GM18498 (cell line): ENCODE data around the gene KDM4E.
"Not testable (repeated sequence)": the region's sequence is repeated elsewhere in the genome, so short reads cannot be mapped to it uniquely, and the experiment has no call there.

ENCODE experiments used
- ATAC-seq: cut with Tn5 transposase; IDR thresholded peaks from one replicate; pipeline ENCODE4 v1.9.1; 2021; ENCODE audit warnings: mild to moderate bottlenecking, moderate library complexity; ENCODE audit not compliant: unreplicated experiment

The KDM4E gene

DNA sequence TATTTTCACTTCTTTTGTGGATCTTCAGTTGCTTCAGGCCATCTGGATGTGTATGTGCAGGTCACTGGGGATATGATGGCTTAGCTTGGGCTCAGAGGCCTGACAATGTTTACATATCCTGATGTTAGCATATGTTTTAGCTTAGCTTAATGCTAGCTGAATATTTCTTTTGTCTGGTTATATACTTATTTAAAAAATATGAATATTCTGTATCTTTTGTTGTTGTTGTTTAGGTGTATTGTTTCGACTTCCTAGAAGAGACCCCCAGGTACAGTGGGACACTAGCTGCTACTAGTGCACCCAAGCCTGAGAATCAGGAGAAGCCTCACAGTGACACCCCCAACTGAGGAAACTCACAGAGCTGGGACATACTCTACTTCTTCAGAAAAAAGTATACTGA is at the start of gene KDM4E:
KDM4E (plus strand) TSS at position 301 of the 400 bp plus-strand sequence. CDS start 300 bp downstream, outside the sequence.
- no peak for ATAC-seq

GRCh38 chr11:94975599-94975998 is 49.5 kb upstream of the KDM4E start:
- ATAC-seq: no peak

DNA sequence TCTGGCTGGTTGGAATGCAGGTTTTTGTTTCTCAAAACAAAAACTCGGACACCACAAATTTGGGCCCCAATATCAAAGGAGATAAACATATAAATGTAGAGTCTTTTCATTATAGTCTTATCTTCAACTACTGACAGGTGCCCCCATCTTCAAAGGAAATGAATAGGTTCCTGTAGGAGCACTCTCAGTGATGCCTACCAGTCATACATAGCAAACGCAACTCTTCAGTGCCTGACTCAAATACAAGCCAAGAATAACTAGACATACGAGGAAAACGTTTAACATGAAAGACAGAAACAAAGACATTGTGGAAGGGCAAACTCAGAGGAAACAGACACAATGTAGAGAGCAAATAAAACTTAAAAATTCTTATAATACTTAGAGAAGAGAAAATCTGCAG is 37.7 kb upstream of the KDM4E start:
- ATAC-seq: no peak

DNA sequence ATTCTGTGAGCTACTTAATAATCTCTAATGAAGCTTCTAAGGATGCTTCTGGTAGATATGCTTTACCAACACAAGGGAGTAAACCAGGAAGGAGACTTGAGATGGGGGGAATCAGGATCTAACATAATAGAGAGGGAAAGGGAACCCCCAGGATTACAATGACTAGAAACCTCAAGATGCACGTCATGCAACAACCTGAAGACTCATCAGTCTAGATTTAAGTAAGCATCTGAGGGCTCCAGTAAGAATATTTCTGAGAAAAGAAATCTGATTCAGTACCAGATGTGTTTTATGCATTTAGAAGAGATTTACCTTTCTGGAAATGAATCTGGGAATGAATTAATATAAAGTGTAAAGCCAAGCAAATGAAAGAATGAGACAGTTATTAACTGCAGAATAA is 36.3 kb upstream of the KDM4E start:
- ATAC-seq: no peak

DNA sequence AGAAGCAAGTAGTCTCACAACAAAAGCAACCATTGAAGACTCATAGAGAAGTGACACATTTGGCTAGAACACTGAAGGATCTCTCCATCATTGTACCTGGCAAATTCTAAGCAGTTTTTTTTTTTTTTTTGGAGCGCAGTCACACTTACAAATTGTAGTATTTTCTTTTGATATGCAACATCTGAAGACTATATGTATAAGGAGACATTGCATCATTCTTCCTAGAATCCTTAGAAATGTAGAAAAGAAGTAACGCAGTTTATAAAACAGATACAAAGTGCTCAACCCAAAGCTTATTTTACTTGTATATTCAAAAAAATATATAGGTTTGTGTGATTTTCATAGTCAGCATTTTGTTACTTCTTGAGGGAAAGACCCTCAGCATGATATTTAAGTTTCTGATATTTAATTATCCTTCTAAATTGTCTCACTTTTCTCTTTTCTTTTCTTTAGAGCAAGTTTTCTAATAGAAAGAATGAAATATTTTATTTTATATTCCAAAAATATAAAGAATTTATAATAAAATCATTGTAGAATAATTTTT is 31.6 kb upstream of the KDM4E start:
- no peak for ATAC-seq

GRCh38 chr11:94997437-94997836 is 27.6 kb upstream of the KDM4E start:
- no peak for ATAC-seq

GRCh38 chr11:94998285-94998684 is 26.8 kb upstream of the KDM4E start:
- ATAC-seq: no peak

GRCh38 chr11:95003716-95004115 is 21.3 kb upstream of the KDM4E start:
- ATAC-seq: no peak

DNA sequence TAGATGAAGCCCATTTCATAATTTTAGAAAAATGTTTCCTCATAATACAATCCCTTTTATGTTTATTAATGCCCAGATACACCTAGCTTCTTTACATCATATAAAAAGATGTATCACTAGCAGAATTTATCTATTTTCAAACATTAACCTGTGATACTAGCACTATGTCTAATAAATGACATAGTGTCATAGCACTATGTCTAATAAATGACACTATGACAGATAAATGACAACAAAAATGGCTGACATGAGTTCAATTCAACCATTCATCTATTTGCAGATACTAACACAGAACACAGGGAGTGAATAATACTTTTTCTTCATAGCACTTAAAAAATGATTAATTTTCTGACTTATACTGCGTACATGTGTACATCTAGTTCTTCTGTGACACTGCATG is 19.4 kb upstream of the KDM4E start:
- ATAC-seq: no peak

DNA sequence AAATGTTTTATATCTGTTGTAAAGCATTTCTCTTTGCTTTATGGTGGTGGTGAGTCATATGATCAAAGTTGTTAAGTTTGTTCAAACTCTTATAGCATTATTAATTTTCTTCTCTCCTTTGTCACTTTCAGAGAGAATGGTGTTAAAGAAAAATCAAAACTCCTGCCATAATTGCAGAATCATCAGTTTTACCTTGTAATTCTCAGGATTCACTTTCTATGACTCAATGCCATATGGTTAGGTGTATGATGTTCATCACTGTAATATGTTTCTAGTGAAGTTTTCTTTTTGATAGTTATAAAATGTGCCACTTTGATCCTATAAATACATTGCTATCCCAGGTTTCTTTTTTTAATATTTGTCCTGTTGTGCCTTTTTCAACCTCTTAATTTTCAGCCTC is 13.7 kb upstream of the KDM4E start:
- no peak for ATAC-seq

DNA sequence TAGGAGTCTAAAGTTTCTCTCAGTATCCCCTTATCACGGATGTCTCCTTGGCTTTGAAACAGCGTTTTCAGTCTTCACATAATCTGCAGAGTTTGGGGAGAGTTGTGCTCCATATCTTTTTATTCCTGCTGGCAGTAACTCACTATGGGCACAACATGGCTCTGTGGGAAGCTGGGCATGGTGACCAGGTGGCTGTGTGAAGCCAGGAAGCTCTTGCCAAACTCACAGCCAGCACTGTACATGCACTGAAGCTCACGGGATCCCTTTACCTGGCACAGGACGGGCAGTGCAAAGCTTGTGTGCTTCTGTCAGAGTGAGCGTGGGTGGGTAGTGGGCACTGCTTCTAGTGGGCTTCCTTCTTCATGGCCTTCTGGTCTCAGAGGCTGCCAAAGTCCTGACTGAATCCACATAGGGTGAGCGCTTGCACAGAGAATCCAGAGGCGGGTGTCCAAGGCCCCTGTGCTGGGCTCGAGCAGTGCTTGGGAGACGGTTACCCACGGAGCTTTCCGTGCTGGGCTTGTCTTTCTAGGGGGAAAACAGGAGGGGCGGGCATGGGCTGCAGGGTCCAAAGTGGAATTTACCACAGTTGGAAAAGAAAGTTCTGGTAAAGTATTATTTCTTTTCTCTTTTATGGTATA is 10.8 kb upstream of the KDM4E start:
- ATAC-seq: no peak

DNA sequence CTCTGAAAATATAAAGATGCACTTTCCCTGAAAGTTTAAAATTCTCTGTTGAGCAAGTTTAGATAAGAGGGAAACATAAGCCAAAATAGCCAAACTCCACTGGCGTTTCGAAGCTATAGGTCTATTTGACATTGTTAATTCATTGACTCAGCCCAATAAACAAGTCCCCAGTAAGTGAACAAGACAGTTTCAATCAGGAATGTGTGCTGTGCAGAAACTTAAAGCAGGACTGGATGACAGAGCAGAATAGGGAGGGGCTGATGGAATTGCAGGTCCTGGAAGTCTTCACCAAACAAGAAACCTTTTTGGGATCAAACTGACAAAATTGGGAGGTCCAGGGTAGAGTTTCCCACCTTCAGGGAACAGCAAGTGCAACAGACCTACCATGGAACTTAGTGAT is 8.9 kb upstream of the KDM4E start:
- no peak for ATAC-seq

DNA sequence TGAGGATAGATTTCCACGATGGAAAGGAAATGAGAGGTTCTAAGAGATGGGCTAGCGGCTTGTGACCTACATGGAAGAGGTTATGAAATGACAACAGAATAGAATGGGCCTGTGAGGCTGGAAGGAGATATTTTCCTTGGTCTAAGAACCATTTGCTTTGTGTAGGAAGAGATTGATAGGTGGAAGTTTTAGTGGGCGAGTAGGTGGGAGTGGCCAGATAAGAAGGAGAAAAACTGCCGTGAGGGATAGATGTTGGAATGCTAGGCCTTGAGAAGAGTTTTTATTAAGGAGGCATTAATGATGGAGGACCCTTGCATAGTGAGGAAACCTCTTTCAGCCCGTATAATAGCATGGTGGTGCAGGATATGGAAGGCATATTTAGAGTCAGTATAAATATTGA is 3.6 kb upstream of the KDM4E start:
- ATAC-seq: not testable (repeated sequence)

DNA sequence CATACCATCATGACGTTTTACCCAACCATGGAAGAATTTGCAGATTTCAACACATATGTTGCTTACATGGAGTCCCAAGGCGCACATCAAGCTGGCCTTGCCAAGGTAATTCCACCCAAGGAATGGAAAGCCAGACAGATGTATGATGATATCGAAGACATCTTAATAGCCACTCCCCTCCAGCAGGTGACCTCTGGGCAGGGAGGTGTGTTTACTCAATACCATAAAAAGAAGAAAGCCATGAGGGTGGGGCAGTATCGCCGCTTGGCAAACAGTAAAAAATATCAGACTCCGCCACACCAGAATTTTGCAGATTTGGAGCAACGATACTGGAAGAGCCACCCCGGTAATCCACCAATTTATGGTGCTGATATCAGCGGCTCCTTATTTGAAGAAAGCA is 536 bp downstream of the KDM4E start:
- ATAC-seq: not testable (repeated sequence)

DNA sequence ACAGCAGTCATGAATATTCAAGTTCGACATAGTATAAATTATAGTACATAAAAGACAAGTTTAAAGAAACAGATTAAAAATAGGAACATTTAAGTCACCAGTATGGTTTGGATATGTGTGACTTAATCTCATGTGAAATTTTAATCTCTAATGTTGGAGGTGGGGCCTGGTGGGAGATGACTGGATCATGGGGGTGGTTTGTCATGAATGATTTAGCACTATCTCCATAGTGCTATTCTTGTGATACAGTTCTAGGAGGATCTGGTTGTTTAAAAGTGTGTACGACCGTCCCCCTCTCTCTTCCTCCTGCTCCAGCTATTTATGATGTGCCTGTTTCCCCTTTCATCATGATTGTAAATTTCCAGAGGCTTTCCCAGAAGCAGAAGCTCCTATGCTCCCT is 3.3 kb downstream of the KDM4E start:
- ATAC-seq: no peak

GRCh38 chr11:95033051-95033450 is 8.0 kb downstream of the KDM4E start:
- ATAC-seq: no peak

- ATAC-seq: no peak
These were observed 10.3 kb downstream of the KDM4E start for GRCh38 chr11:95035316-95035715.

DNA sequence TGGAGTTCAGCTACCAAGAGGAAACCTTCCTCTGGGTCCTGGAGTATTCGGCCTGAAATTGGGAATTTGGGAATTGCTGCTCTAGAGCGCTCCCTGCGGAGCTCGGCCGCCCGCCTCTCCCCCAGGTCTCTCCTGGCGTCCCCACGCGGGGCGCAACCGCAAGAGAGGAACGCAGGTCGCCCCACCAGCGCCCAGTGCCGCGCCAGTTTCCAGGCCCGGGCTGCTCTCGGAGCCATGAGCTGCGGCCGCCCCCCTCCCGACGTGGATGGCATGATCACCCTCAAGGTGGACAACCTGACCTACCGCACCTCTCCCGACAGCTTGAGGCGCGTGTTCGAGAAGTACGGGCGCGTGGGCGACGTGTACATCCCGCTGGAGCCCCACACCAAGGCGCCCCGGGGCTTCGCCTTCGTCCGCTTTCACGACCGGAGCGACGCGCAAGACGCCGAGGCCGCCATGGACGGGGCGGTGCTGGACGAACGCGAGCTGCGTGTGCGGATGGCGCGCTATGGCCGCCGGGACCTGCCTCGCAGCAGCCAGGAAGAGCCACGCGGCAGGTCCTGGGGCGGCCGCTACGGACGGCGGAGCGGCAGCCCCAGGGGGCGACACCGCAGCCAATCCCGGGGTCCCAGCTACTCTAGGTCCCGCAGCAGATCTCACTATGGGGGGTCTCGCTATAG is 12.4 kb downstream of the KDM4E start:
- ATAC-seq: not testable (repeated sequence)

GRCh38 chr11:95042239-95042638 is 17.2 kb downstream of the KDM4E start:
- ATAC-seq: no peak

GRCh38 chr11:95042906-95043305 is 17.8 kb downstream of the KDM4E start:
- no peak for ATAC-seq

GRCh38 chr11:95044010-95044409 is 19.0 kb downstream of the KDM4E start:
- ATAC-seq: no peak

- ATAC-seq: no peak
These were observed 20.8 kb downstream of the KDM4E start for GRCh38 chr11:95045812-95046211.
